ENCODE data around the gene CD4.
A peak's percentile ranks its signal among the peaks of the same experiment; 100 is the strongest.

Gene CD4

GRCh38 chr12:6839482-6840201 is 50.3 kb downstream of the CD4 start:
- TF ChIP-seq CTCF (IDR thresholded peaks at IDR 0.05; ENCODE audit: borderline replicate concordance, control extremely low read depth, extremely low read depth, insufficient read depth, missing control alignments): no peak
- in situ Hi-C loops (cut with MboI; ENCODE audit: low sequenced_read_pairs, unreplicated experiment): no loop called here
- peak; percentile 80 for DNase-seq (ENCODE audit: low spot score)

GRCh38 chr12:6840330-6840729 is 51.0 kb downstream of the CD4 start:
- in situ Hi-C loops (cut with MboI; ENCODE audit: low sequenced_read_pairs, unreplicated experiment): no loop called here
- DNase-seq (ENCODE audit: low spot score): no peak
- TF ChIP-seq CTCF (IDR thresholded peaks at IDR 0.05; ENCODE audit: borderline replicate concordance, control extremely low read depth, extremely low read depth, insufficient read depth, missing control alignments): no peak

GRCh38 chr12:6840761-6841515 is 51.6 kb downstream of the CD4 start, which contains the start of gene GNB3:
GNB3 (plus strand) TSS chr12:6840925; CDS start chr12:6841288, 363 bp downstream.
- no peak for DNase-seq (ENCODE audit: low spot score)
- TF ChIP-seq CTCF (IDR thresholded peaks at IDR 0.05; ENCODE audit: borderline replicate concordance, control extremely low read depth, extremely low read depth, insufficient read depth, missing control alignments): no peak
- in situ Hi-C loops (cut with MboI; ENCODE audit: low sequenced_read_pairs, unreplicated experiment): no loop called here

GRCh38 chr12:6842075-6842474 is 52.7 kb downstream of the CD4 start:
- DNase-seq (ENCODE audit: low spot score): no peak
- in situ Hi-C loops (cut with MboI; ENCODE audit: low sequenced_read_pairs, unreplicated experiment): no loop called here
- TF ChIP-seq CTCF (IDR thresholded peaks at IDR 0.05; ENCODE audit: borderline replicate concordance, control extremely low read depth, extremely low read depth, insufficient read depth, missing control alignments): no peak

GRCh38 chr12:6843118-6843902 is 54.0 kb downstream of the CD4 start:
- TF ChIP-seq CTCF (IDR thresholded peaks at IDR 0.05; ENCODE audit: borderline replicate concordance, control extremely low read depth, extremely low read depth, insufficient read depth, missing control alignments): no peak

GRCh38 chr12:6845395-6845794 is 56.1 kb downstream of the CD4 start:
- no peak for DNase-seq (ENCODE audit: low spot score)
- no peak for TF ChIP-seq CTCF (IDR thresholded peaks at IDR 0.05; ENCODE audit: borderline replicate concordance, control extremely low read depth, extremely low read depth, insufficient read depth, missing control alignments)
- in situ Hi-C loops (cut with MboI; ENCODE audit: low sequenced_read_pairs, unreplicated experiment): no loop called here

More at GRCh38 chr12:6843118-6843902, 54.0 kb downstream of the CD4 start:
- no peak for DNase-seq (ENCODE audit: low spot score)
- in situ Hi-C loops (cut with MboI; ENCODE audit: low sequenced_read_pairs, unreplicated experiment): no loop called here

Measured in GM13976 (cell line).